CD14-positive monocyte (primary cell): ENCODE results near the gene CHKB. TPM values are rescaled to one million over a fixed set of nuclear protein-coding genes. Genes with fewer than 3 reads are reported as not detected.
A peak's percentile ranks its signal among the peaks of the same experiment; 100 is the strongest.

Experiments used
- DNase-seq, 3 donors: peaks; one replicate each; pipeline ENCODE4 v3.0.0-alpha.2; 2011 to 2022
- H2AFZ ChIP-seq: 2 replicates; pipeline ENCODE4 v1.6.0; 2012; ENCODE audit warnings: mild to moderate bottlenecking, low read depth, low read length, inconsistent platforms; ENCODE audit not compliant: insufficient read depth, poor library complexity, severe bottlenecking
- H3K27ac ChIP-seq, 2 donors: 1 replicate in 1 of 2; 2 replicates in 1 of 2; pipeline ENCODE4 v1.5.1; 2012 to 2013; ENCODE audit warnings: low read length in 2 of 2, control low read depth in 1 of 2, inconsistent platforms in 1 of 2, low read depth in 1 of 2, mild to moderate bottlenecking in 1 of 2
- H3K27me3 ChIP-seq, 2 donors: one replicate each; pipeline versions ENCODE4 v1.6.0 to v1.6.1; 2011 to 2013; ENCODE audit warnings: low read length in 2 of 2; ENCODE audit not compliant: control insufficient read depth in 2 of 2, insufficient read depth in 2 of 2
- H3K36me3 ChIP-seq, 2 donors: replicated peaks in 1 of 2; 1 replicate in 1 of 2; 2 replicates in 1 of 2; pipeline versions ENCODE4 v1.5.1 to v1.6.1; 2012 to 2013; ENCODE audit warnings: low read length in 2 of 2, control low read depth in 1 of 2, inconsistent platforms in 1 of 2, mild to moderate bottlenecking in 1 of 2; ENCODE audit not compliant: insufficient read depth in 2 of 2, control insufficient read depth in 1 of 2
- H3K4me1 ChIP-seq, 2 donors: 1 replicate in 1 of 2; 2 replicates in 1 of 2; pipeline versions ENCODE4 v1.5.1 to v1.6.1; 2012 to 2013; ENCODE audit warnings: low read length in 2 of 2, control low read depth in 1 of 2, inconsistent platforms in 1 of 2, mild to moderate bottlenecking in 1 of 2, moderate library complexity in 1 of 2; ENCODE audit not compliant: insufficient read depth in 2 of 2, control insufficient read depth in 1 of 2
- H3K4me2 ChIP-seq: replicated peaks from 2 replicates; pipeline ENCODE3; 2012; ENCODE audit warnings: low read length, moderate library complexity, mild to moderate bottlenecking; ENCODE audit not compliant: poor library complexity, severe bottlenecking; ENCODE audit errors: extremely low read depth
- H3K4me3 ChIP-seq, 3 experiments: fragments of 200-600 bp in 1 of 3; sonication (generic) in 1 of 3; replicated peaks in 1 of 3; 1 replicate in 2 of 3; 2 replicates in 1 of 3; pipeline ENCODE4 v1.5.1; 2011 to 2013; ENCODE audit warnings: low read length in 3 of 3, mild to moderate bottlenecking in 3 of 3, control low read depth in 2 of 3, low read depth in 2 of 3, inconsistent platforms in 1 of 3, moderate library complexity in 1 of 3
- H3K79me2 ChIP-seq: 2 replicates; pipeline ENCODE4 v1.6.0; 2012; ENCODE audit warnings: mild to moderate bottlenecking, control low read depth, inconsistent platforms, low read length, moderate library complexity; ENCODE audit not compliant: insufficient read depth
- H3K9ac ChIP-seq: 2 replicates; pipeline ENCODE4 v1.6.0; 2017; ENCODE audit warnings: low read length, mild to moderate bottlenecking; ENCODE audit not compliant: insufficient read depth, poor library complexity, severe bottlenecking
- H3K9me3 ChIP-seq, 2 donors: replicated peaks in 1 of 2; 1 replicate in 1 of 2; 2 replicates in 1 of 2; pipeline versions ENCODE4 v1.5.1 to v1.6.1; 2012 to 2013; ENCODE audit warnings: low read length in 2 of 2, control low read depth in 1 of 2; ENCODE audit not compliant: control insufficient read depth in 1 of 2, insufficient read depth in 1 of 2
- H4K20me1 ChIP-seq: 2 replicates; pipeline ENCODE4 v1.6.0; 2012; ENCODE audit warnings: mild to moderate bottlenecking, low read length, control low read depth, moderate library complexity; ENCODE audit not compliant: insufficient read depth
- H3K27ac Mint-ChIP-seq, 7 donors: one replicate each; pipeline ENCODE4 v1.8.0; 2020; ENCODE audit warnings: mild to moderate bottlenecking in 7 of 7, mixed read lengths in 7 of 7, moderate library complexity in 6 of 7, inconsistent platforms in 2 of 7
- H3K27me3 Mint-ChIP-seq, 3 donors: one replicate each; pipeline ENCODE4 v1.8.0; 2021 to 2022; ENCODE audit warnings: low read depth in 3 of 3, mild to moderate bottlenecking in 3 of 3, mixed read lengths in 3 of 3, moderate library complexity in 3 of 3, inconsistent platforms in 1 of 3
- H3K36me3 Mint-ChIP-seq, 2 donors: one replicate each; pipeline ENCODE4 v1.8.0; 2020; ENCODE audit warnings: mixed read lengths in 2 of 2, inconsistent platforms in 1 of 2, mild to moderate bottlenecking in 1 of 2
- H3K4me1 Mint-ChIP-seq: one replicate; pipeline ENCODE4 v1.8.0; 2020; ENCODE audit warnings: mild to moderate bottlenecking, mixed read lengths
- H3K4me3 Mint-ChIP-seq, 2 donors: one replicate each; pipeline ENCODE4 v1.8.0; 2020; ENCODE audit warnings: mild to moderate bottlenecking in 2 of 2, mixed read lengths in 2 of 2, moderate library complexity in 1 of 2
- H3K9me3 Mint-ChIP-seq, 7 donors: one replicate each; pipeline ENCODE4 v1.8.0; 2020 to 2022; ENCODE audit warnings: mixed read lengths in 7 of 7, mild to moderate bottlenecking in 6 of 7, moderate library complexity in 6 of 7, inconsistent platforms in 2 of 7
- WGBS: methylation state at CpG from one replicate; pipeline ENCODE4 v1.1.5; 2013; ENCODE audit warnings: missing lambda C conversion rate; ENCODE audit not compliant: insufficient coverage; 5-methylcytosine and 5-hydroxymethylcytosine counted together
- intact Hi-C, 2 donors: fragments of 100-400 bp; cut with micrococcal nuclease; formaldehyde crosslinking; loops; one replicate each; pipeline versions ENCODE4 v1.15.0 to v1.15.1; 2023
- polyA plus RNA-seq, 3 donors: library from polyadenylated mRNA; depleted of rRNA in 1 of 3; unstranded in 2 of 3; stranded (reverse) in 1 of 3; fragments of 300-500 nt in 2 of 3; fragments of >200 nt in 1 of 3; fragmentation: Illumina TruSeq in 2 of 3; gene quantifications; 1 replicate in 2 of 3; 2 replicates in 1 of 3; pipeline ENCODE4 v1.2.3, GENCODE V29; 2012 to 2021
- TF ChIP-seq, protein P1 (sequence below): fragments of 200-600 bp; IDR thresholded peaks from one replicate; pipeline ENCODE4 v1.8.0; 2022; ENCODE audit warnings: antibody characterized with exemption, mild to moderate bottlenecking

The CHKB gene
- polyA plus RNA-seq, 3 donors: 29.1 to 286 (median 31.3) TPM

DNA sequence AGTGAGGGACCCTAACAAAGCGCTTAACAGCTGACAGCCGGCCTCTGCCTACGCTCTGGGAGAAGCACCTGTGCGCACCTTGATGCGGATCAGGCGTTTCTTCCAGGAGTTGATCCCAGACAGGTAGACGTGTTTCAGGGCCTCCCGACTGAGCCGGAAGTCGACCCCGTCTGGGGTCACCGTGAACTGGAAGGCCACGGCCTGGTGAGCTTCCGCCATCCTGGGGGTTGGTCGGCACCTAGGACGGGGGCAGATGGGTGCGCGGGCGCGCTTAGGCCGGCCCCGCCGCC, 5.0 kb downstream of the CHKB start:
- Mint-ChIP-seq H3K4me1 (peaks cover 32% of the 10 kb centered on the region), H3K9me3 (no peaks in the 10 kb centered on the region), H3K27me3 (peaks cover 2 to 8% (median 7%) of the 10 kb centered on the region in 3 donors), H3K36me3 (peaks cover 40 to 63% of the 10 kb centered on the region in 2 donors), H3K4me3 (peak overlapping the region; percentile 4 to 35), H3K27ac (no peak overlapping the region)
- no peak overlapping the region for H3K4me3 ChIP-seq
- peaks cover 0 to 53% of the 10 kb centered on the region in 2 donors for H3K36me3 ChIP-seq
- H3K27me3 ChIP-seq: no peaks in the 10 kb centered on the region
- peak in 1 of 3 donors; percentile 2 for DNase-seq
- TF ChIP-seq, protein P1, sequence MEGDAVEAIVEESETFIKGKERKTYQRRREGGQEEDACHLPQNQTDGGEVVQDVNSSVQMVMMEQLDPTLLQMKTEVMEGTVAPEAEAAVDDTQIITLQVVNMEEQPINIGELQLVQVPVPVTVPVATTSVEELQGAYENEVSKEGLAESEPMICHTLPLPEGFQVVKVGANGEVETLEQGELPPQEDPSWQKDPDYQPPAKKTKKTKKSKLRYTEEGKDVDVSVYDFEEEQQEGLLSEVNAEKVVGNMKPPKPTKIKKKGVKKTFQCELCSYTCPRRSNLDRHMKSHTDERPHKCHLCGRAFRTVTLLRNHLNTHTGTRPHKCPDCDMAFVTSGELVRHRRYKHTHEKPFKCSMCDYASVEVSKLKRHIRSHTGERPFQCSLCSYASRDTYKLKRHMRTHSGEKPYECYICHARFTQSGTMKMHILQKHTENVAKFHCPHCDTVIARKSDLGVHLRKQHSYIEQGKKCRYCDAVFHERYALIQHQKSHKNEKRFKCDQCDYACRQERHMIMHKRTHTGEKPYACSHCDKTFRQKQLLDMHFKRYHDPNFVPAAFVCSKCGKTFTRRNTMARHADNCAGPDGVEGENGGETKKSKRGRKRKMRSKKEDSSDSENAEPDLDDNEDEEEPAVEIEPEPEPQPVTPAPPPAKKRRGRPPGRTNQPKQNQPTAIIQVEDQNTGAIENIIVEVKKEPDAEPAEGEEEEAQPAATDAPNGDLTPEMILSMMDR: no peak
- peaks cover 14% of the 10 kb centered on the region for H3K79me2 ChIP-seq
- H3K9ac ChIP-seq: no peak overlapping the region
- H3K4me2 ChIP-seq: no peak overlapping the region
- H2AFZ ChIP-seq: no peak overlapping the region
- H3K4me1 ChIP-seq: peaks cover 20 to 34% of the 10 kb centered on the region in 2 donors
- WGBS: 57% methylated on average over 23 of the region's 23 CpGs
- intact Hi-C loops: loop anchor here in 1 of 2 donors (5.0 kb wide), 1 partner anchor 65 kb away; no protein-coding TSS in a partner anchor
- no peaks in the 10 kb centered on the region for H3K9me3 ChIP-seq
- peaks cover 37% of the 10 kb centered on the region for H4K20me1 ChIP-seq
- no peak overlapping the region for H3K27ac ChIP-seq

DNA sequence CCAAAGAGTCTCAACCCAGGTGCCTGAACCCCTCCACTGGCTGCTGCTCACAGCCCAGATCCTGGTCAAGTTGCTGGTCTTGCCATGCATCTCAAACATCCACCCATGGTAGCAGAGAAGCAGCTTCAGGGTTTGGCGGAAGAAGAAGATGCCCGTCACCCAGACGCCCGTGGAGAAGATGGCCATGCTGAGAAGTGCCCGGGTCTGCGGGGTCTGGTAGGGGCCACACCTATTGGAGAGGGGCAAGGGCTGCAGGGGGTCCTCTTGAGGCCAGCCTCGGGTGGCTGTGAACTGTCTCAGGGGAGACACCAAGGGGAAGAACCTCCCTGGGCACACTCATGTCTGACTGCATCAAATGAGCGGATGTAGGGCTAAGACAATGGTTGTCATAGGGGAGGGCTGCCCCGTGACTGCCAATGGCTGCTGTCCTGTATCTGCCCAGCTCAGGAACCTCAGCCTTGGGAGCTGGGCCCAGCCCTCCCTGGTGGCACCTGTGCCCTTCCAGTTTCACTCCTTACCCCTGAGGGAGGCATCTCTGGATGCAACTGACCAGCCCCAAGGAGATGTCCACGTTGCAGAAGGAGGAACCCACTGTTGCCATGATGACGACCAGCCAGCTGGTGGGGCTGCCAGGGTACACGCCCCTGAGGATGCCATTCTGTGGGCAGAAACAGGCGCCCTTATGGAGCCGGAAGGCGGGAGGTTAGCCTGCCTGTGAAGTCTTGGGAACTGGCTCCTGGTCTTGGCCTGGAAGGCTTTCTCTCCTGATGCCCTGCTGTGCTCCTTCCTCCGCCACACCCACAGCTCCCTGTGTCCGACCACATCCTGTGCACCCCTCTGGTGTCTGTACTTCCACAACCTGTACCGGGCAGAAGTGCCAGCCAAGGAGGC, 5.6 kb downstream of the CHKB start:
- Histone ChIP-seq H3K36me3 (peaks cover 0 to 58% of the 10 kb centered on the region in 2 donors), H3K4me3 (no peak overlapping the region), H3K9ac (no peak overlapping the region), H3K4me2 (no peak overlapping the region), H2AFZ (no peak overlapping the region), H3K27me3 (no peaks in the 10 kb centered on the region), H3K27ac (no peak overlapping the region), H3K79me2 (peaks cover 11% of the 10 kb centered on the region), H3K4me1 (peaks cover 20 to 32% of the 10 kb centered on the region in 2 donors), H4K20me1 (peaks cover 36% of the 10 kb centered on the region), H3K9me3 (no peaks in the 10 kb centered on the region)
- Mint-ChIP-seq H3K27ac (peak overlapping the region in 2 of 7 donors; percentile 40 to 53), H3K36me3 (peaks cover 45 to 69% of the 10 kb centered on the region in 2 donors), H3K4me1 (peaks cover 32% of the 10 kb centered on the region), H3K9me3 (no peaks in the 10 kb centered on the region), H3K27me3 (peaks cover 2 to 11% (median 8%) of the 10 kb centered on the region in 3 donors), H3K4me3 (peak overlapping the region; percentile 4 to 21)
- DNase-seq: peak in 1 of 3 donors; percentile 3
- TF ChIP-seq, protein P1: no peak
- WGBS: 71% methylated on average over 15 of the region's 18 CpGs
- intact Hi-C loops: loop anchor here in 1 of 2 donors (5.0 kb wide), 1 partner anchor 65 kb away; no protein-coding TSS in a partner anchor
